Measurements from ENCODE around the gene ABR.
A peak's percentile ranks its signal among the peaks of the same experiment; 100 is the strongest.

Gene ABR

DNA sequence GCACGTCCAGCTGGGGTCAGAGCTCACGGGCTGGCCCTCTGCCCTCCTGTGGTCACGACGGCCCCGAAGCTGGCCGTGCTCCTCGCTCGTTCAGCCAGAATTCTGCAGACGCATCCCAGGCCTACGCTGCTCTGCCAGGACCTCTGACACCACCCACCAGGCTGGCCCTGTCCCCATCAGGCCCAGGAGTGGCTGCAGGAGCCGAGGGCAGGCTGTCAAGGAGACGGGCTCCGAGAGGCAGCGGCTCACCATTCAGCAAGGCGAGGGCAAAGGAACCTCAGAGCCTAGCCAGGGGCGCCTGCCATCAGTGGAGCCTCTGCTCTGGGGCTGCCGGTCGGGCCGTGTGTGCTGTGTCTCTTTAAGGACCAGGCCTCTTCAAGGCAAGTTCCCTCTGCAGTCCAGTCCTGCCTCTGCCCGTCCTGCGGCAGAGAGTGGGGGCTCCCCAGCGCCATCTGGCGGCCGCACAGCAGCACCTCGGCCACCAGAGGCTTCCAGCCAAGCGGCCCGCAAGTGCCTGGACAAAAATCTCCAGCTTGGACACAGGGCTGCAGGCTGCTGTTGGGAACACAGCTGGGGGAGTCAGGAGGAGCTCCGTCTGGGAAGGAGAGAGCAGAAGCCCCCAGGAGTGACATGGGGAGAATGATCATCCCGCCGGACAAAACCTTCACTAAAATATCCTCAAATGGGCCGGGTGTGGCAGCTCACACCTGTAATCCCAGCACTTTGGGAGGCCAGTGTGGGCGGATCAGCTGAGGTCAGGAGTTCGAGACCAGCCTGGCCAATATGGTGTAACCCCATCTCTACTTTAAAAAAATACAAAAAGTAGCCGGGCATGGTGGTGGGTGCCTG lies 7.4 kb upstream of the ABR start:
- Histone ChIP-seq H3K4me1 (peaks cover 45 to 100% (median 88%) of the 10 kb centered on the region in 10 experiments), H3K4me3 (peak overlapping the region in 5 of 10 experiments; percentile 14 to 48 (median 36); a peak in 8 of 20 replicates), H3K36me3 (no peaks in the 10 kb centered on the region), H3K9me3 (replicated peaks in 1 of 11) (no peaks in the 10 kb centered on the region), H3K27me3 (peaks cover 0 to 17% (median 5%) of the 10 kb centered on the region in 11 experiments; a peak in 6 of 22 replicates), H3K27ac (peak overlapping the region in 8 of 11 experiments; percentile 5 to 71 (median 36); a peak in 10 of 22 replicates), H4K20me1 (peaks cover 0 to 81% (median 20%) of the 10 kb centered on the region in 11 experiments; a peak in 16 of 22 replicates), H3K4me2 (peak overlapping the region; percentile 49 to 97 (median 83)), H3K9ac (peak overlapping the region in 10 of 11 experiments; percentile 19 to 70 (median 44); a peak in 16 of 22 replicates)
- TF ChIP-seq Cebpa-rat (IDR thresholded peaks at IDR 0.05): no peak

- Histone ChIP-seq H3K9ac (peak overlapping the region in 10 of 11 experiments; percentile 19 to 70 (median 42); a peak in 15 of 22 replicates), H3K4me1 (peaks cover 53 to 100% (median 89%) of the 10 kb centered on the region in 10 experiments)
Measured at GRCh38 chr17:1186214-1186820, 6.5 kb upstream of the ABR start.

GRCh38 chr17:1183171-1183873 lies 3.5 kb upstream of the ABR start:
- Histone ChIP-seq H3K4me1 (peaks cover 76 to 90% (median 84%) of the 10 kb centered on the region in 10 experiments), H3K36me3 (no peaks in the 10 kb centered on the region), H3K9ac (peak overlapping the region; percentile 13 to 81 (median 47); a peak in 16 of 22 replicates), H3K4me2 (peak overlapping the region; percentile 93 to 100 (median 99)), H4K20me1 (peaks cover 9 to 90% (median 48%) of the 10 kb centered on the region in 11 experiments), H3K4me3 (peak overlapping the region in 6 of 10 experiments; percentile 4 to 38 (median 26); a peak in 8 of 20 replicates), H3K27ac (peak overlapping the region in 10 of 11 experiments; percentile 3 to 87 (median 73); a peak in 17 of 22 replicates), H3K27me3 (peaks cover 0 to 21% (median 5%) of the 10 kb centered on the region in 11 experiments; a peak in 9 of 22 replicates), H3K9me3 (replicated peaks in 1 of 11) (no peaks in the 10 kb centered on the region)
- no peak for TF ChIP-seq Cebpa-rat (IDR thresholded peaks at IDR 0.05)

More at GRCh38 chr17:1186214-1186820, 6.5 kb upstream of the ABR start:
- no peaks in the 10 kb centered on the region for H3K36me3 ChIP-seq
- no peak for TF ChIP-seq Cebpa-rat (IDR thresholded peaks at IDR 0.05)
- H4K20me1 ChIP-seq: peaks cover 0 to 85% (median 25%) of the 10 kb centered on the region in 11 experiments; a peak in 17 of 22 replicates
- peak overlapping the region in 6 of 11 experiments; percentile 21 to 71 (median 42); a peak in 8 of 22 replicates for H3K27ac ChIP-seq
- no peaks in the 10 kb centered on the region for H3K9me3 ChIP-seq (replicated peaks in 1 of 11)
- H3K4me2 ChIP-seq: peak overlapping the region; percentile 49 to 97 (median 83)
- peak overlapping the region in 4 of 10 experiments; percentile 14 to 48 (median 37); a peak in 6 of 20 replicates for H3K4me3 ChIP-seq
- H3K27me3 ChIP-seq: peaks cover 0 to 17% (median 5%) of the 10 kb centered on the region in 11 experiments; a peak in 6 of 22 replicates

- TF ChIP-seq Cebpa-rat (IDR thresholded peaks at IDR 0.05): no peak
- peak overlapping the region; percentile 93 to 100 (median 99) for H3K4me2 ChIP-seq
- H3K4me1 ChIP-seq: peaks cover 80 to 90% (median 86%) of the 10 kb centered on the region in 10 experiments
- peaks cover 0 to 2% (median 0%) of the 10 kb centered on the region in 11 experiments; a peak in 3 of 22 replicates for H3K36me3 ChIP-seq
- no peaks in the 10 kb centered on the region for H3K9me3 ChIP-seq (replicated peaks in 1 of 11)
- H3K4me3 ChIP-seq: peak overlapping the region in 5 of 10 experiments; percentile 4 to 81 (median 26); a peak in 6 of 20 replicates
- H3K27ac ChIP-seq: peak overlapping the region in 9 of 11 experiments; percentile 3 to 87 (median 74); a peak in 16 of 22 replicates
- peaks cover 0 to 23% (median 5%) of the 10 kb centered on the region in 11 experiments; a peak in 9 of 22 replicates for H3K27me3 ChIP-seq
- H3K9ac ChIP-seq: peak overlapping the region; percentile 13 to 81 (median 47); a peak in 15 of 22 replicates
- H4K20me1 ChIP-seq: peaks cover 14 to 90% (median 54%) of the 10 kb centered on the region in 11 experiments
Measured at GRCh38 chr17:1182811-1183170, 3.0 kb upstream of the ABR start.

DNA sequence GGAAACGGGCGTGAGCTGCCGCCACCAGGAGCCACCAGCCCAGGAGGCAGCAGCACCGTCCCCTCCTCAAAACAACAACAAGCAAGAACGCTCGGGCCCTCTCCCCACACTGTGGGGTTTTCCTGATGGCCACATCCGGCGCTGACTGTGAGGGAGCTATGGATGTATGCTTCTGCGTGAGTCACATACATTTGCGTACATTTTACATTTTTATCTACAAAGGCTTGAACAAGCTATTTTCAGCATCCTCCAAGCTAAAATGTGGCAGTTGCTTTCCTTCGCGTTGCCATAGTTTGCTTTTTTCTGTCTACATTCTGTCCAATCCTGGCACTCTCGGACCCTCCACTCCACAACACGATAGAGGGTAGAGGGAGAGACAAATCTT lies 2.0 kb upstream of the ABR start:
- Histone ChIP-seq H3K4me2 (peak overlapping the region; percentile 93 to 100 (median 99)), H3K27ac (peak overlapping the region; percentile 39 to 87 (median 74)), H3K4me3 (peak overlapping the region; percentile 69 to 89 (median 80); a peak in 19 of 20 replicates)

DNA sequence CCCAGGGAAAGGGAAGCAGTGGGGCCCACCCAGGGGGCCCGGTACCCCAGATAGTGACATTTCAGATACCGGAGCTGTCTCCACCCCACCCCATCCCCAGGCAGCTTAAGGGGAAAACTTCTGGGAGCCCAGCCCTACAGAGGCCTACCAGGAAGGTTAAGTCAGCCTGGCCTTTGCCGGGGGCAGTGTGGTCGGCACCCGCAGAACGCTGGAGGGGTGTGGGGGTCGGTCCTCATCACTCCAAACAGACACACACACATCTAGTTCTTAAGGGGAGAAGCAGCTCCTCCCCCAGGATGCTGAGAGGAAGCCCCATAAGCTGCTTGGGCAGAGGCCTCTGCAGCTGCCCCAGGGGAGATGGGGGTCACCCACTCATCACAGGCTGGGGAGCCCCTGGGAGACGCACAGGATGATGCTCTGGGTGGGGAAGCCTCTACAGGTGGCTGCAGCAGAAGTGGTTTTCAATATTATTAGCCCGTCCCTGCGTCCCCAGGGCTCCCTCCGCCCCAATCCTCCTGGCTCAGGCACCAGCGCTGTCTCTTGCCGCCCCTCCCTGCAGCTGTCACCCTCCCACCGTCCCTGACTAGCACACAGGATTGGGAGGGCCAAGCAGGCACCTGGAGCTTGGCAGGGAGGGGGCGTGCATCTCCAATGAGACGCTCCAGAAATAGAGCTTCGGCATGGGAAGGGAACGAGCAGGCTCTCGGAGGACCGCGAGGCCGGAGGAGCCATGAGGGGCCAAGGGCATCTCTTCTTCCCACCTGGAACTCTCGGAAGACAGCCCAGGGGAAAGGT lies 1.4 kb upstream of the ABR start:
- peak overlapping the region; percentile 39 to 87 (median 74) for H3K27ac ChIP-seq
- H3K4me3 ChIP-seq: peak overlapping the region; percentile 69 to 89 (median 80); a peak in 19 of 20 replicates
- H3K9ac ChIP-seq: peak overlapping the region; percentile 73 to 85 (median 78)
- H3K36me3 ChIP-seq: peaks cover 0 to 9% (median 0%) of the 10 kb centered on the region in 11 experiments; a peak in 9 of 22 replicates
- peaks cover 31 to 93% (median 61%) of the 10 kb centered on the region in 11 experiments for H4K20me1 ChIP-seq
- peak overlapping the region; percentile 93 to 100 (median 99) for H3K4me2 ChIP-seq
- no peak for TF ChIP-seq Cebpa-rat (IDR thresholded peaks at IDR 0.05)
- H3K4me1 ChIP-seq: peaks cover 80 to 90% (median 86%) of the 10 kb centered on the region in 10 experiments
- no peaks in the 10 kb centered on the region for H3K9me3 ChIP-seq (replicated peaks in 1 of 11)
- peaks cover 0 to 19% (median 5%) of the 10 kb centered on the region in 11 experiments; a peak in 9 of 22 replicates for H3K27me3 ChIP-seq

More for the DNA sequence above, 2.0 kb upstream of the ABR start:
- peaks cover 85 to 90% (median 87%) of the 10 kb centered on the region in 10 experiments for H3K4me1 ChIP-seq
- peaks cover 25 to 93% (median 61%) of the 10 kb centered on the region in 11 experiments for H4K20me1 ChIP-seq
- no peaks in the 10 kb centered on the region for H3K9me3 ChIP-seq (replicated peaks in 1 of 11)
- peaks cover 0 to 23% (median 5%) of the 10 kb centered on the region in 11 experiments; a peak in 9 of 22 replicates for H3K27me3 ChIP-seq
- peak overlapping the region; percentile 73 to 85 (median 78) for H3K9ac ChIP-seq
- H3K36me3 ChIP-seq: peaks cover 0 to 7% (median 0%) of the 10 kb centered on the region in 11 experiments; a peak in 3 of 22 replicates
- no peak for TF ChIP-seq Cebpa-rat (IDR thresholded peaks at IDR 0.05)

DNA sequence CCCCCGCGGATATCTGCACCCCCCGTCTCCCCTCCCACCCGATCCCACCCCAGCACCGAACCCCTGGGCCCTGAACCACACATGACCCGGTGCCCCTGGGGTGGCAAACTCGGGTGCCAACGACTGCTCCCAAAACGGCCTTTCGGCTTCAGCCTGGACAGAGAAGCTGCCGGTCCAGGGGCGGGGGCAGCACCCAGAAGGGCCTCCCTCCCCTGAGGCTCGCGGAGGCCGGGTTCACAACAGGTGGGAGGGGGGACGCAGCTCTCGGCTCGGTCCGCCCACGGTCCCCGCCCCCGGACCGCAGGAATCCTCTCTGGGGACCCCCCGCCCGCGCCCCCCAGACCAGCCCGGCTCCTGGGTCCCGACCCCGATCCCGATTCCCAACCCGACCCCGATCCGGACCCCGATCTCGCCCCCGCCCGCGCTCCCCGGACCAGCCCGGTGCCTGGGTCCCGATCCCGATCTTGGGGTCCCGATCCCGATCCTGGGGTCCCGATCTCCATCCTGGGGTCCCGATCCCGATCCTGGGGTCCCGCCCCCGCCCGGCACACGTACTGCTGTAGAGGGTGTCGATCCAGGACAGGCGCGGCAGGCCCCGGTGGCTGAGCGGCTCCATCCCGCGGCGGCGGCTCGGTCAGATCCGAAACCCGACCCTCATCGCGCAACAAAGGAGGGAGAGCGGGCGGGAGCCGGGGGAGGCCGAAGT lies 516 bp downstream of the ABR start:
- Histone ChIP-seq H3K27ac (peak overlapping the region; percentile 61 to 86 (median 79)), H3K4me3 (peak overlapping the region; percentile 69 to 89 (median 80)), H3K9ac (peak overlapping the region; percentile 84 to 90 (median 88)), H3K4me1 (peaks cover 67 to 77% (median 73%) of the 10 kb centered on the region in 10 experiments), H3K27me3 (peaks cover 0 to 16% (median 4%) of the 10 kb centered on the region in 11 experiments; a peak in 7 of 22 replicates), H3K36me3 (peaks cover 0 to 26% (median 0%) of the 10 kb centered on the region in 11 experiments; a peak in 11 of 22 replicates), H3K9me3 (replicated peaks in 1 of 11) (no peaks in the 10 kb centered on the region), H3K4me2 (peak overlapping the region; percentile 88 to 96 (median 91)), H4K20me1 (peaks cover 50 to 94% (median 79%) of the 10 kb centered on the region in 11 experiments)
- TF ChIP-seq Cebpa-rat (IDR thresholded peaks at IDR 0.05): no peak
